Measurements from ENCODE around the gene PLET1. TPM values are rescaled to one million over a fixed set of nuclear protein-coding genes. Genes with fewer than 3 reads are reported as not detected.

PLET1 gene
- total and polyA plus RNA-seq, 2 donors (not counting 1 experiment from before 2014, with no cell fraction given): not detected

GRCh38 chr11:112226062-112226830 is 34.4 kb downstream of the PLET1 start, which contains the start of gene PTS:
TSS of gene PTS (plus strand) at chr11:112226428. CDS start at chr11:112226444, 16 bp downstream.
- H4K20me1 ChIP-seq (ENCODE audit: control insufficient read depth, insufficient read depth, low read length, poor library complexity, severe bottlenecking): no peaks in the 10 kb centered on the region
- H2AFZ ChIP-seq (ENCODE audit: insufficient read depth, low read depth, low read length, poor library complexity, severe bottlenecking): peak within 1 kb of the TSS; percentile 97
- peak within 1 kb of the TSS; percentile 99 for H3K27ac Mint-ChIP-seq
- H3K4me3 ChIP-seq (ENCODE audit: control extremely low read depth in 1 of 5, extremely low read depth in 1 of 5, insufficient read depth in 1 of 5, low read depth in 2 of 5, low read length in 4 of 5): peak within 1 kb of the TSS; percentile 82 to 98 (median 92)
- peak within 1 kb of the TSS; percentile 95 for H3K4me3 Mint-ChIP-seq
- H3K9me3 Mint-ChIP-seq (ENCODE audit: insufficient read depth): no peaks in the 10 kb centered on the region
- ChIA-PET CTCF (interaction anchor here (0.7 to 20.4 kb wide), 3 partner anchors 54 to 1062 kb away, joined by 3 to 471 read pairs (median 3); no protein-coding TSS in a partner anchor), POLR2A (interaction anchor here (0.8 to 1.3 kb wide), 2 partner anchors 54 to 69 kb away, joined by 3 to 5 read pairs; no protein-coding TSS in a partner anchor)
- H3K9ac ChIP-seq (ENCODE audit: low read length): peak within 1 kb of the TSS; percentile 96
- H3K4me1 Mint-ChIP-seq: peaks cover 23% of the 10 kb centered on the region
- no peaks in the 10 kb centered on the region for H3K27me3 Mint-ChIP-seq
- peaks cover 10 to 18% of the 10 kb centered on the region in 2 donors for H3K4me1 ChIP-seq (ENCODE audit: control insufficient read depth in 2 of 2, insufficient read depth in 2 of 2, low read length in 2 of 2)
- H3K36me3 ChIP-seq (replicated peaks in 1 of 2; ENCODE audit: control extremely low read depth in 1 of 2, control insufficient read depth in 1 of 2, extremely low read depth in 1 of 2, insufficient read depth in 2 of 2, low read length in 1 of 2): peaks cover 0 to 23% of the 10 kb centered on the region in 2 experiments
- peak; percentile 90 for ATAC-seq (ENCODE audit: low read depth)
- TF ChIP-seq EZH2 (IDR thresholded peaks at IDR 0.05; ENCODE audit: borderline replicate concordance, insufficient read depth, low read depth, low read length, poor library complexity, severe bottlenecking): no peak
- TF ChIP-seq CTCF (IDR thresholded peaks at IDR 0.05): no peak
- WGBS (ENCODE audit: insufficient coverage): 0% methylated on average over 70 of the region's 70 CpGs
- no peaks in the 10 kb centered on the region for H3K27me3 ChIP-seq (replicated peaks in 1 of 4; ENCODE audit: control extremely low read depth in 1 of 4, control insufficient read depth in 3 of 4, insufficient read depth in 4 of 4, low read length in 3 of 4)
- DNase-seq: peak; percentile 94
- H3K4me2 ChIP-seq (replicated peaks; ENCODE audit: low read depth, low read length, poor library complexity, severe bottlenecking): peak within 1 kb of the TSS; percentile 98
- peaks cover 0 to 3% (median 0%) of the 10 kb centered on the region in 3 donors for H3K9me3 ChIP-seq (ENCODE audit: control extremely low read depth in 1 of 3, control insufficient read depth in 2 of 3, insufficient read depth in 1 of 3, low read length in 2 of 3)
- H3K27ac ChIP-seq (ENCODE audit: low read length in 2 of 2): peak within 1 kb of the TSS; percentile 99
- H3K79me2 ChIP-seq (ENCODE audit: control insufficient read depth, insufficient read depth, low read length): peaks cover 30% of the 10 kb centered on the region
- intact Hi-C loops (cut with micrococcal nuclease): loop anchor here (1.0 to 10.0 kb wide), 9 partner anchors 54 to 1791 kb away; partner anchors contain the start of genes CFAP68, DLAT, FDXACB1 and NKAPD1

Data from B cell (primary cell).